ENCODE measurements around the gene TBC1D3B.
A peak's percentile ranks its signal among the peaks of the same experiment; 100 is the strongest.
"Not testable (repeated sequence)": the region's sequence is repeated elsewhere in the genome, so short reads cannot be mapped to it uniquely, and the experiment has no call there.

The TBC1D3B gene

GRCh38 chr17:36201506-36201905, 25.1 kb upstream of the TBC1D3B start:
- not testable (repeated sequence) for DNase-seq (ENCODE audit: low read depth in 2 of 2, low spot score in 1 of 2)

- not testable (repeated sequence) for DNase-seq (ENCODE audit: low read depth in 2 of 2, low spot score in 1 of 2)
Observed at GRCh38 chr17:36201102-36201501, 24.7 kb upstream of the TBC1D3B start.

DNA sequence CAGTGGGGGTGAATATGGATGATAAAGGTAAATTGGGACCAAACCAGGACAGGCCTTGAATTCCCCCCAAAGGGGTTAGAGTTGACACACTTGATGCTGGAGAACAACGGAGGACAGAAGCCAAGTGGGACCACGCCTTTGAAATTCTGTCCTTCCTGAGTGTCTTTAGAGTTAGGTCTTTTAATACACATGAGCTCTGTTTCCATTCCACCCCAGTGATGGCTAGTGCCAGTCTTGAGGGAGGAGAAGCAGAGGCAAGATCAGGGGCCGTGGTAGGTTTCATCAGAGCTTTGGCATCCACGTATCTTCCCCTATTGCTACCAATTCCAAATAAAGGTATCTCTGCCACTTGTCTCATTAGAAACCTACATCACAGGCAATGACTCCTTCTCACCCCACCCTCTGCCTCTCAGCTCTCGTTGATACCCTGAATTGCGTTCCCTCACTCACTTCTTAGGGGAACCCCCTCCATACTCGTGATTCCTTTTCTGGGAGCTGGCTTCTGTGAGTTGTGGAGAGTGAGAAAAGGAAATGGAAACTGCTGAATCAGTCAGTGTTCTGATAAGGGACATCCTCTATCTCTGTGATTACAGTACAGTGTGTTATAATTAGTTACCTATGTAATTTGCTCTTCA, 22.5 kb upstream of the TBC1D3B start:
- DNase-seq (ENCODE audit: low read depth in 2 of 2, low spot score in 1 of 2): no peak

DNA sequence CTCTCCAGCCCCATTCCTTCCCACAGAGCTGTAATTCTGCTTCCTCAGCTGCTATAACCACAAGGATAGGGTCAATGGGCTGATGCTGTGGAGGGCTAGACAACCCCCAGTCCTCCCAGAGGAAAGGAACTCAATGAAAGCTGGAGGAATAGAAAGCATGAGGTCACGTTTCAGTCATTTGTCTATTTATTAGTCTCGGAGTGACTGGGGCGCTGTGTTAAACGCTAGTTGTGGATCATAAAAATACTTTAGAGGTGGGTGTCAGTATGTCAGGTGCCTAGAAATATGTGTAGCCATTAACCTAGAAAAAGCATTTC, 20.9 kb upstream of the TBC1D3B start:
- DNase-seq (ENCODE audit: low read depth in 2 of 2, low spot score in 1 of 2): no peak

DNA sequence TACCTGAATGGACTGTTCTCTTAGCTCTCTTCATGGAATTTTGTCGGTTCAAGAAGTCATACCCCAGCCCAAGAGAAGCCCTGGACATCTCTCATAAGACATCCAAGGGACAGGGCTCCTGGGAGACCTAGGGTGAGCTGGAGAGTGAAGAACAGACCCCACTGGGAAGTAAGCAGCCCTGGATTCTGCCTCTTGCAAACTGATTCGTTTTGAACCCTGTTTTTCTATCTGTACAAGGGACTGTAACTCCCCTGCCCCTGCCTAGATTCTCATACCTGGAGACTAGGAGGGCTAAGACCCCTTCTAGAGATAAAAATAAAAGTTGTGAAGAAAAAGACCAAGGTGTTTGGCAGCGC, 19.7 kb upstream of the TBC1D3B start:
- no peak for DNase-seq (ENCODE audit: low read depth in 2 of 2, low spot score in 1 of 2)

GRCh38 chr17:36195434-36196130, 19.1 kb upstream of the TBC1D3B start:
- no peak for DNase-seq (ENCODE audit: low read depth in 2 of 2, low spot score in 1 of 2)

GRCh38 chr17:36194832-36195433, 18.5 kb upstream of the TBC1D3B start:
- DNase-seq (ENCODE audit: low read depth in 2 of 2, low spot score in 1 of 2): not testable (repeated sequence)

DNA sequence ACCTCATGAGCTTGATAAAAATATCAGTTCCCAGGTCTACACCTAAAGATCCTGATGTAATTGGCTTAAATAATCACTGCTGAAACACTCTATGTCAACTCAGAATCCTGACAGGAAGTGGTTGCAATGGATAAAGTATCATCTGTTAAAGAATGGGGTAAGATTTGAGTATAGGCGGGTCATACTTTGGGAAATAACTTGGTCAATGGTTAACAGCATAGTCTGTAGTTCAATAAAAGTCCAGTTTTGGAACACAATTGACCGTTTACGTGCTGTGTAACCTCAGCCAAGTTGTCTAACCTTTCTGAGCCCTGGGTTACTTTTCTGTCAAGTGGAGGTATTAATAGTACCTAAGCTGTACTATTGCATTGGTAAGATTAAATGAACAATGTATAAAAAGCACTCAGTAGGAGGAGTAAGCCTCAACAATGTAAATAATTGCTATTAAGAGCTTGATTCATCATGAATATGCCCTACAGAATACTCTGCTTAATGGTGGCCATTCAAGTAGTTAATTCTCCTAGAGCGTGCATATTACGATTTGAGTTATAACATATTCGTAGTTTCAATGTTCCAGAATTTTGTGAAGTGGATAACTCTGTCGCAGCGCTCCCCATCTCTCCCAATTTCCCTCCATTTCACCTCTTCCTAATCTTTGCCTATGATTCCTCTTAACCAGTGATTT, 17.9 kb upstream of the TBC1D3B start:
- not testable (repeated sequence) for DNase-seq (ENCODE audit: low read depth in 2 of 2, low spot score in 1 of 2)

GRCh38 chr17:36193216-36193775, 16.9 kb upstream of the TBC1D3B start:
- DNase-seq (ENCODE audit: low read depth in 2 of 2, low spot score in 1 of 2): no peak

- not testable (repeated sequence) for DNase-seq (ENCODE audit: low read depth in 2 of 2, low spot score in 1 of 2)
Observed at GRCh38 chr17:36190549-36191330, 14.3 kb upstream of the TBC1D3B start.

GRCh38 chr17:36189993-36190392, 13.6 kb upstream of the TBC1D3B start:
- not testable (repeated sequence) for DNase-seq (ENCODE audit: low read depth in 2 of 2, low spot score in 1 of 2)

- peak in 1 of 2 donors; percentile 49 for DNase-seq (ENCODE audit: low read depth in 2 of 2, low spot score in 1 of 2)
Observed at GRCh38 chr17:36188891-36189306, 12.5 kb upstream of the TBC1D3B start.

- DNase-seq (ENCODE audit: low read depth in 2 of 2, low spot score in 1 of 2): not testable (repeated sequence)
Observed at GRCh38 chr17:36187943-36188665, 11.7 kb upstream of the TBC1D3B start.

DNA sequence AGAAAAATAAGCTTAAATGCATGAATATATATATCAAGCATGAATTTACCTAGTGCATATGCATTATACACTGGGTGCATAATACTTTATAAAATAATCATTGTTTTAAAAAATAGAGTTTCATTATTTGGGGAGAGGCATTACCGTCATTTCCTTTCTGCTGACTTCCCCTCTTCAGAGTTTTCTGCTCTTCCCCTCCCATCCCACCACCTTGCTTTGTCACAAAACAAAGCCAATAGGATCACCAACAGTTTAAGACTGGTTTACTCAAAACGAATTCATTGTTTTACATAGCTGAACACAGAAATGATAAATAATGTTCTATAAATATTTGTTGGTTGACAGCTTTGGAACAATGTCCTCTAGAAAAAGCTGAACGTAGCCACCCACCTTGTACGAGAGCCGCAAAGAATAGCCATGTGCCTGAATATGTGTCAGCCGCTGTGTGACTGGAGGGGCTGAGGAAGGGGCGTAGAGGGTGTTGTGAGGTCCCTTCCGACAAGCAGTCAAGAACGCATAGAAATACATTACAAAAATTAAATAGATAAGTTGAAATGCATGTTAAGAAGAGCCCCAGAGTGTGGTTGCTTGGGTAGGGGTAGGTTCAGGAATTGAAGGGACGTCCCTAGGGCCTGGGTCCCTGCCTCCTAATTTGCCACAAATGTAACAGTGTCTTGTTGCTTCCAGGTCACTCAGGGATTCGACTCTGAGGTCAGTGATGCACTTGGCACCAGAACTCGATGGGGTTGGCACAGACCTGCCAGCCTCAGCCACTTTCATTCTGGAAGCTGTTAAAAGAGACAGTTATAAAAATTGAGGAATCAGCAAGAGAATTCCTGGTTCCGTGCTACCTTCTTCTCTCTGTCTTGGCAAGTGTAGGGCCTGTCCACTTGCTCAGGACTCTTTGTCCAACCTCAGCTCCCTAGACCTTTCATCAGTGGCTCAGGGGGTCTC, 10.7 kb upstream of the TBC1D3B start:
- not testable (repeated sequence) for DNase-seq (ENCODE audit: low read depth in 2 of 2, low spot score in 1 of 2)

DNA sequence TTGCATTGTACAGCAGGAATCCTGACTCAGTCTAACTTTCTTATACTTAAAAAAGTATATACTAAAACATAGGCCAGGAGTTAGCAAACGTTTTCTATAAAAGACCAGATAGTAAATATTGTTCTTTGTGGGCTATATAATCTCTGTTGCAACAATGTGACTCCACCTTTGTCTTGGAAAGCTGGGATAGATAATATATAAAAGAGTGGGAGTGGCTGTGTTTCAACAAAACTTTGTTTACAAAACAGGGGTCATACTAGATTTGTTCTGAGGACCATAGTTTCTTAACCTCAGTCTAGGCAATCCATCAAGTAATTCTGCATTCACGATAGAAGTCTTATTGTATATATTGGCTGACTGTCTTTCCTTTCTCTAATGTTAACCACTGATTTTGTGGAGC, 9.0 kb upstream of the TBC1D3B start:
- no peak for DNase-seq (ENCODE audit: low read depth in 2 of 2, low spot score in 1 of 2)

DNA sequence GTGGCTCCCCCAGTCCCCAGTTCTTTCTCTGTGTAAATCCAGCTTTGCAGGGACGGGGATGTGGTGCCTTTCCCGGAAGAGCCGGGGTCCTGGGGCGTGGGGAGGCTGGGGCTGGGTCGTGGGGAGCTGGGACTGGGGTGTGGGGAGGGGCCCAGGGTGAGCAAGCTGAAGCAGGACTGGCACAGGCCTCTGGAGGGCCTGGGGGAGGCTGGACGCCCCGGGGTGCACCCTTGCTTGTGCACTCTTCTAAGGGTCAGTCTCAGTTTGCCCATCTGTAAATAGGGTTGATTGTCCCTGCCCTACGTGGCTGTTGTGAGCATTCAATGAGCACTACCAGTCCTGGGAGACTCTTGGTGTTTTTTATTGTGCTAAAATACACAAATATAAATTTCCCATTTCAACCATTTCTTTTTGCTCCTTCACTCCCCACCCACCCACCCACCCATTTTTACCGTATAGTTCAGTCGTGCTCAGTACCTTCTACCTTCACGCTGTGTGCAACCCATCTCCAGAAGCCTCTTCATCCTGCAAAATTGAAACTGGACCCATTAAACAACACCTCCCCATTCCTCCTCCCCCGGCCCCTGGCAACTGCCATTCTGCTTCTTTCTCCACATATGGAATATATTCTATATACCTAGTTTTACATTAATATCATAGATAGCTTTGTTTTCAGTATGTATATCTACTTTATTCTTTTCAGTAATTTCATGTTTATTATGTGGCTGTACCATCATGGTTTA, 7.8 kb upstream of the TBC1D3B start:
- DNase-seq (ENCODE audit: low read depth in 2 of 2, low spot score in 1 of 2): no peak

DNA sequence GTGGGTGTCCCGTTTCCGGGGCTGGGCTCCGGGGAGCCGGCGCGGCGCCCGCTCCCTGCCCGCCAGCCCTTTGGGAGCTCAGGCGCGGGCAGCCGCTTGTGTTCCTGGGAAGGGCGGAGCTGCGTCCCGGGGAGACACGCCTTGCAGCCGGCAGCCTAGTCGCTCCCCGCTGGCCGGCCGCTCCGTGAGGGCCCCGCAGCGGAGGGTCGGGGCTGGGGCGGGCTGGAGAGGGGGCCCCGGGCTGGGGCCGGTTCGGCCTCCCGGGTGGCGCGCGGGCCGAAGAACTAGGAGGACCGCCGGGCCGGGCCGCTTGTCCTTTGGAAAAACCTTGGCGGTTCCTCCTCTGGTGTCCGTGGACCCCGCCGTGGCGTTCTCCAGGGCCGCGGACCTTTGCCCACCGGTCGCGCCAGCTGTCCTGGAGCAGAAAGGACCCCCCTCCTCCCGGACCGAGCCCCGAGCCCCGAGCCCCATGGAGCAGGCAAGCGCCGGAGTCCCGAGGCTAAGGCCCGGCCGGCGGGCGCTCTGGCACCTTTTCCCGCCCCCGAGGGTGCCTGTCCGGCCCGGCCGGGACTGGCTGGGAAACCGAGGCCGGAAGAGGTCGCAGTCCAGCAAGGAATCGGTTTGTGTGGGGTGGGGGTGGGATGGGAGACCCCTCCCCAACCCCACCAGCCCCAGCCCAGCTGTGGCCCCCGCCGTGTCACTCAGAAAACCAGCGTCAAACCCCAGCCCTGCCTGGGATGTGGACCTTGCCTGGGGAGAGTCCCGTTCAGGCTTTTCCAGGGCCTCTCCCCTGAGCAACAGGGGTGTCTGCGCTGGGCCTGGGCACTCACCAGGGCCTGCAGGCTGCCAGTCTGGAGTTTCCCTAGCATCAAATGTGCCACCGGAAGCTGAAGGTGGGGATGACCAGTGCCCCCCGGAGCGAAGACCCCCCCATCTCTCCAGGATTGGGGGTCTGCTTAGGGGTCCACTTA, 6.8 kb upstream of the TBC1D3B start:
- DNase-seq (ENCODE audit: low read depth in 2 of 2, low spot score in 1 of 2): no peak

Data from stimulated activated CD8-positive, alpha-beta memory T cell treated with anti-CD3 and anti-CD28 coated beads, Interleukin-4, amount 100 ng/mL, for 4 hours (primary cell).